Rectal smooth muscle tissue (tissue), 1 donor: ENCODE measurements around the gene ROBO1.
"Not testable (repeated sequence)": the region's sequence is repeated elsewhere in the genome, so short reads cannot be mapped to it uniquely, and the experiment has no call there.

Source experiments
- H3K27ac ChIP-seq: one replicate; pipeline ENCODE4 v1.7.0; 2013; ENCODE audit warnings: low read depth, low read length, inconsistent platforms
- H3K27me3 ChIP-seq: one replicate; pipeline ENCODE4 v1.7.0; 2013; ENCODE audit warnings: low read length; ENCODE audit not compliant: control insufficient read depth, insufficient read depth
- H3K36me3 ChIP-seq: one replicate; pipeline ENCODE4 v1.7.0; 2013; ENCODE audit warnings: low read length; ENCODE audit not compliant: control insufficient read depth, insufficient read depth
- H3K4me1 ChIP-seq: one replicate; pipeline ENCODE4 v1.7.0; 2013; ENCODE audit warnings: low read length; ENCODE audit not compliant: control insufficient read depth, insufficient read depth
- H3K4me3 ChIP-seq: one replicate; pipeline ENCODE4 v1.7.0; 2013; ENCODE audit warnings: low read length
- H3K9ac ChIP-seq: one replicate; pipeline ENCODE4 v1.7.0; 2013; ENCODE audit warnings: low read length

The ROBO1 gene

DNA sequence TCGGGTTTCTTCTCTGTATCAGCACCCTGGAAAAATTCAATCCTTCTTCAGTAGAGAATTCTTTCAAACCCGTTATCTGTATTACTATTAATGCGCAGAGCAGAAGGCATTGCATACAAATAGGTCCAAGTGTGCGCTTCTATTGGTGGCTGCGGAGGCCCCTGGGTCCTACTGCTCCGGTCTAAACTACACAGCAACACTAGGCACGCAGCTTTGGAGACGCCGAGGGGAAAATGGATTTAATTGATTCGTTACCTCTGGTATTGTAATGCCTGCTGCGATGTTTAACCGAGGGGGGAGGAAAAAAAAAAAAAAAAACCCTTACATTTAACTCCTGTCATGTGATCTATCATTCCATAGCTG is at the start of gene ROBO1:
Gene ROBO1 (minus strand): TSS at position 94 of the 363 bp plus-strand sequence.
- no peaks in the 10 kb centered on the region for H3K4me1 ChIP-seq
- peaks cover 4% of the 10 kb centered on the region for H3K27me3 ChIP-seq
- H3K9ac ChIP-seq: no peak within 1 kb of the TSS
- H3K36me3 ChIP-seq: no peaks in the 10 kb centered on the region
- peak within 1 kb of the TSS; percentile 26 for H3K4me3 ChIP-seq
- H3K27ac ChIP-seq: no peak within 1 kb of the TSS

DNA sequence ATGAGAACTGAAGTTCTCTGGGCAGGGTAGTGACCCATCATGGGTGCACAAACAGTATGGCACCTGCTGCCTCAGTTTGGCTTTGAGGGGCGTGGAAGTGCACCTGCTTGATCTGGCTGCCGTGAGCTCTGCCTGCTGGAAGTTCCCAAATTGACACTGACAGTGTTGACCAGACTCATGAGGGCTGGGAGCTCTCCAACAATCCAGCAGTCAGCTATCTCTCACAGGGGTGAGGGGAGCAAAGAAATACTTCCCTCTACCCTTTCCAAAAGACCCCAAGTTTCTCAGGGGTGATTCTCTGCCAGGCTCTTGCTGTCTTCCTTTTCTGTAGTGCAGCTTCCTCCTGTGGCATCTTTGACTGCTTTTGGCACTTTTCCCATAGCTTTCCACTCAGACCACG is 49.4 kb upstream of the ROBO1 start:
- H3K4me1 ChIP-seq: no peaks in the 10 kb centered on the region

DNA sequence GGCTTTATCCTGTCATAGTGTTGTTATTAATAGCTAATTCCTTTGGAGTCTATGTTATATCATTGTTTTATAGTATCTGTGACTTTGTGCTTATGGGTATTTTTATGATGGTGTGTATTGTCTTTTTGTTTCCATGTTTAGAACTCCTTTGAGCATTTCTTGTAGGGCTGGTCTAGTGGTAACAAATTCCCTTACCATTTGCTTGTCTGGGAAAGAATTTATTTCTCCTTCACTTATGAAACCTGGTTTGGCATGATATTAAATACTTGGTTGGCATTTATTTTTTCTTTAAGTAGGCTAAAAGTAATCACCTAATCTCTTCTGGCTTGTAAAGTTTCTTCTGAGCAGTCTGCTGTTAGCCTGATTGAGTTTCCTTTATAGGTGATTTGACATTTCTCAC is 47.7 kb upstream of the ROBO1 start:
- H3K4me1 ChIP-seq: no peaks in the 10 kb centered on the region
- H3K9ac ChIP-seq: no peak overlapping the region
- H3K27me3 ChIP-seq: no peaks in the 10 kb centered on the region
- H3K27ac ChIP-seq: no peak overlapping the region
- H3K4me3 ChIP-seq: no peak overlapping the region
- H3K36me3 ChIP-seq: no peaks in the 10 kb centered on the region

More for the DNA sequence above, 49.4 kb upstream of the ROBO1 start:
- no peak overlapping the region for H3K9ac ChIP-seq
- H3K36me3 ChIP-seq: no peaks in the 10 kb centered on the region
- H3K27ac ChIP-seq: no peak overlapping the region
- no peaks in the 10 kb centered on the region for H3K27me3 ChIP-seq
- no peak overlapping the region for H3K4me3 ChIP-seq

DNA sequence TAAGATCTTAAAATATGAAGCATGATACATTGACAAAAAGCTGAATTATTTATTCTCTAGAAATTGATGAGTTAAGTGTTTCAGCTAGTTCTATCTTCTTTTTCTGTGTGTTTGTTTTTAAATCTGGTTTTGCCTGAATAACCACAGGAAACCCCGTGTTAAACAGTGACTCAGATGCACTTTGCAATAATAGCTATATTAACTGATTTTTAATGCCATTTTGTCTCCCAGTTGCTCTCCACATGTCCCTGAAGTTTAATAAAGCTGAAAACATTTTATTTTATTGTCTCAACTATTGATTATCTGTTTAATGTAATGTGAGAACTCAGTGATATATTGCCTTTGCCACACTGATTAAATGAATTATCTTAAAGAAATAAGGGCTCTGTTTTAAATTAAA is 42.8 kb upstream of the ROBO1 start:
- Histone ChIP-seq H3K4me1 (no peaks in the 10 kb centered on the region), H3K27me3 (no peaks in the 10 kb centered on the region), H3K36me3 (no peaks in the 10 kb centered on the region), H3K9ac (no peak overlapping the region), H3K4me3 (no peak overlapping the region), H3K27ac (no peak overlapping the region)

DNA sequence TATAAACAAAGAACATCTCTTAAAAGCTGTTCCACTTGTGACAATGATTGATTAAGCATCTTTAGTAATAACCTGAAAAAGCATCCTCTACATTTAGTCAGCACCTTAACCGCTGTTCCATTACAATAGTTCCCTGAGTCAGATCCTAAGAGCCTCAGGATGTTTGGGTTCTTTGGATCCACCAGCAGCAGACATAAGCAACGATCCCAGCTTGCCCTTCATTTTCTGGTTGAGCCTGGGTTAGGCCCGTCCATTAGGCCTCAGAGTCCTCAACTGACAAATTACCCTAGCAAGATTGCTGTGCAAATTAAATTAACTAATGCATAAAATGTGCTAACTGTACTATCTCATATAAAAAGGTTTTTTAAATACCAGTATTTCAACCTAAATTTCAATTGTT is 42.3 kb upstream of the ROBO1 start:
- H3K9ac ChIP-seq: no peak overlapping the region
- H3K4me1 ChIP-seq: no peaks in the 10 kb centered on the region
- H3K4me3 ChIP-seq: no peak overlapping the region
- H3K36me3 ChIP-seq: no peaks in the 10 kb centered on the region
- H3K27me3 ChIP-seq: no peaks in the 10 kb centered on the region
- H3K27ac ChIP-seq: no peak overlapping the region

DNA sequence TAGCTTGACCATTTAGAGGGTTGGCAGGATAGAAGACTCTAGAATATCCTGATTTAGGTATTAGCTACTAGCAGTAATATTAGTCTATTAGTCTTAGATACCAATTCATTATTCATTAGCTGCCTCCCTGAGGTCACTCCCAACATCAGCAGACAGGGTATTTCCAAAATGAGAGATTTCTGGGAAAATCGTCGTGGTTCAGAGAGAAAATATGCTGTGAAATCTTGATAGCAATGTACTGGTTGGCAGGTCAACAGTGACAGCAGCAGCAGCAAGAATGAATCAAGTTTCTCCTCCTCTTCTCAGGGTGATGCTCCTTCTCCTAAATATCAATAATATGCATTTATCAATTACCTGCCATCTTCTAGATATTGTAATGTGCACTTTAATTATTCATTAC is 41.3 kb upstream of the ROBO1 start:
- Histone ChIP-seq H3K9ac (no peak overlapping the region), H3K4me1 (no peaks in the 10 kb centered on the region), H3K27me3 (no peaks in the 10 kb centered on the region), H3K36me3 (no peaks in the 10 kb centered on the region), H3K27ac (no peak overlapping the region), H3K4me3 (no peak overlapping the region)

DNA sequence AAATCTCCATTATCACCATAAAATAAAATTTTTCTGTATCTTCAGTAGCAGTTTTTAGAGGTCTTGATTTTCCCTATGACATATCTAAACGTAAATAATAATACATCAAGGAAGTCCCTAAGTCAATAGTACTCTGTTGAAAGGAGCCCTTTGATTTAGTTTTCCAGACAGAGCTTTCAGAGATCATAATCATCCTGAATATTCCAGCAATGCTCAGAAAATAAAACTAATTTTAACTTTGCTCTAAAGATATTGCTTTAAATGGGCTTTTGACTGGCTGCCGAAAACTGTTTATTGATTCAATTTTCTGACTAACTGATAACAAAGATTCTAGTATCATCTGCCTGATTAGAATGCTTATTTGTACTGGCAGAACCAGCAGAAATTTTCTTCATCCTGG is 40.7 kb upstream of the ROBO1 start:
- Histone ChIP-seq H3K4me3 (no peak overlapping the region), H3K4me1 (no peaks in the 10 kb centered on the region), H3K9ac (no peak overlapping the region), H3K27ac (no peak overlapping the region), H3K27me3 (no peaks in the 10 kb centered on the region), H3K36me3 (no peaks in the 10 kb centered on the region)

DNA sequence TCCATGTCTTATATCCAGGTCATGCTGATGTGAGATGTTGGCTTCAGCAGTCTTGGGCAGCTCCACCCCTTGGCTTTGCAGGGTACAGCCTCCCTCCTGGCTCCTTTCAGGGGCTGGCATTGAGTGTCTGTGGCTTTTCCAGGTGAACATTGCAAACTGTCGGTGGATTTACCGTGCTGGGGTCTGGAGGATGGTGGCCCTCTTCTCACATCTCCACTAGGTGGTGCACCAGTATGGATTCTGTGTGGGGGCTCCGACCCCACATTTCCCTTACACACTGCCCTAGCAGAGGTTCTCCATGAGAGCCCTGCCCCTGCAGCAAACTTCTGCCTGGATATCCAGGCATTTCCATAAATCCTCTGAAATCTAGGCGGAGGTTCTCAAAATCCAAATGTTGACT is 22.4 kb upstream of the ROBO1 start:
- H3K4me3 ChIP-seq, H3K9ac ChIP-seq, H3K27me3 ChIP-seq, H3K27ac ChIP-seq, H3K36me3 ChIP-seq, H3K4me1 ChIP-seq: not testable (repeated sequence)

DNA sequence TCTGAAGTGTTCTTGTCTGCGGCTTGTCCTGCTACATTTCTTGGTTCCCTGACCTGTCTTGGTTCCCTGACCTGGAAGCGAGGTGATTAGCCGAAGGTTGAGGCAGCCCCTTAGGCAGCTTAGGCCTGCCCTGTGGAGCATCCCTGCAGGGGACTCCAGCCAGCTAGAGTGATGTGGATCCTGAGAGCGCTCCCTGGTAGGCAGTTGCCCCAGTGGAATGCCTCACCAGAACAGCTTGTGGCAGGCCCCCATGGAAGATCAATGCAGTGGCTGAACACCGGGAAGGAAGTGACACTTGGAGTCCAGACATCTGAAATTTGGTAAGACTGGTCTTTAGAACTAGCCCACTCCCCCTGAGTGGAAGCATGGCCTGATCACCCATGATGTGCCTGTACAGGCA is 5.5 kb upstream of the ROBO1 start:
- no peaks in the 10 kb centered on the region for H3K36me3 ChIP-seq
- H3K27ac ChIP-seq: no peak overlapping the region
- H3K9ac ChIP-seq: no peak overlapping the region
- H3K4me3 ChIP-seq: no peak overlapping the region
- no peaks in the 10 kb centered on the region for H3K4me1 ChIP-seq
- H3K27me3 ChIP-seq: no peaks in the 10 kb centered on the region

DNA sequence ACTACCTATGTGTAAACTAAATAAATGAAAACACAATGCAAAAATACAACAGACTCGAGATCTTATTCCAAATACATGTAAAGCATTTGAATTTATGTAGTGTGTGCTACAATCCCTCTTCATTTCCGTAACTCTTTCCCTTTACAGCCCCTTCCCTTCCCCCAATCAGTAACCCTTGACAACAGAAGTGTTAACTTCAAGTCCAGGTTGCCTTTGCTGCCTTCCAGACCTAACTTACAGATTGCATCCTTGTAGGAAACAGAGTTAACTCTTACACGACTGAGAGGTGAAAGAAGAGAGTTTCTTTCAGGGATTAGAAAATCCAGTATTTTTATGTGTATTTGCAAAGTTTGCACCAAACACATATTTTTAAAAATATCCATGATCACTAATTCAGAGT is 1.4 kb upstream of the ROBO1 start:
- Histone ChIP-seq H3K4me1 (no peaks in the 10 kb centered on the region), H3K9ac (no peak overlapping the region), H3K36me3 (no peaks in the 10 kb centered on the region), H3K27me3 (peaks cover 4% of the 10 kb centered on the region), H3K4me3 (no peak overlapping the region), H3K27ac (no peak overlapping the region)

DNA sequence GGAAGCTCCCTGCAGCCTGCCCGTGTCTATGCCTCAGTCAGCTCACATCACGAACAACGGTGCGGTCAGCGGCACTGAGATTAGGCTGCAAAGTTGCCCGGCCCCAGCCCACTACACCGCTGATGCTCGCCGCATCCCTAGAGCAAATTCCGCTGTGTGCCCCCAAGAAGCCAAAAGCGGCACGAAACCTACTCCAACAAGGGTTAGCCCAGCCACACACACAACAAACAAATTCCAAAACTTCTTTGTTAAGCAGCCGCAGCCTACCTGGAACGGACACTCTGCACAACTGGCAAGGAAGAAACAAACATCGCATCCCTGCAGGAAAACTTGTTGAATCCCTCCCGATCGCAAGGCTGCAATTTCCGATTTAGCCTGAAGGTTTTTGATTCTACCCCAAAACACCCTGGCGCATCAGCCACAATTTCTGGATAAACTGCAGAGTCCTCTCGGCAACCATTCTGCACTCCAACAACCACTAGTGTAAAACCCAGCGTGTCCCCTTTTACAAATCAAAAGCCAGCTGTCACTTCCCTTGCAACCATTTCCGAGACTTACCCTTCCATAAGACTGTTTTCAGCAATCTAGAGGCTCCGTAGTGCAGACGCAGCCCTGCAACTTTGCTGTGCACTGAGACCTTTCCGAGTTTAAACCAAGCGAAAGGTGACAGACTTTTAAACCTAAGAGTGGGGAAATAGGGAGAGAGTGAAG is 449 bp downstream of the ROBO1 start:
- Histone ChIP-seq H3K9ac (no peak overlapping the region), H3K27ac (no peak overlapping the region), H3K4me3 (peak overlapping the region; percentile 26), H3K27me3 (peaks cover 4% of the 10 kb centered on the region), H3K4me1 (no peaks in the 10 kb centered on the region), H3K36me3 (no peaks in the 10 kb centered on the region)

DNA sequence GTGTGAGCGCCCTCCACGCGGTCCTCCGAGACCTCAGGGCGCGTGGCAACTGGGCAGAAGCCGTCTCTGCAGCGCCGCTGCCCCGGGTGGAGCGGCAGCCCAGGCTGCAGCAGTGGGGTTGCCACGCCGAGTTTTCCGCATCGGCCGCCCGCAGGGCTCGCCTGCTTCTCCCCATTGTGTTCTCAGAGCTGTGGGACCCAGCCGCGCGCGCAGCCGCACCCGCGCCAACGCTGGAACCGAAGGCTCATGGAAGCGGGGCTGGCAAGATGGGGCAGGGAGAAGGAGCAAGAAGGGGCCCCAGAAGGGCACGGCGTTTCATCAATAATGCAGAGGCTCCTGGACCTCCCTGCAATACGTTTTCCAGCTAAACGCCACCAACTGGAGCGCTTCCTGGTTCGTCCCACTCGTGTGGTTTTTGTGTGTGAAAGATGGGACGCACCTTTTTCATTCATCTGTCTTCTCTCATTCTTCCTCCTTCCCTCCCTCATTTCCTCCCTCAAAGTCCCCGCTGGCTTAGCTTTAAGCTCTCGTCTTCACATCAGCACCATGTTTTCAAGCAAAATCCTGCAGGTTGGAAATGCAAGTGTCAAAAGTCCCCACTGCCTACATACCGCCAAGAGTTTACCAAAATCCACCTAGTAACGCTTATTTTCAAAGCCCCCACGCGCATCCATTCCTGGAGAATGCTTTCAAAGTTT is 1.2 kb downstream of the ROBO1 start:
- Histone ChIP-seq H3K27ac (no peak overlapping the region), H3K4me3 (peak overlapping the region; percentile 26), H3K36me3 (no peaks in the 10 kb centered on the region), H3K27me3 (peaks cover 4% of the 10 kb centered on the region), H3K4me1 (no peaks in the 10 kb centered on the region), H3K9ac (no peak overlapping the region)

DNA sequence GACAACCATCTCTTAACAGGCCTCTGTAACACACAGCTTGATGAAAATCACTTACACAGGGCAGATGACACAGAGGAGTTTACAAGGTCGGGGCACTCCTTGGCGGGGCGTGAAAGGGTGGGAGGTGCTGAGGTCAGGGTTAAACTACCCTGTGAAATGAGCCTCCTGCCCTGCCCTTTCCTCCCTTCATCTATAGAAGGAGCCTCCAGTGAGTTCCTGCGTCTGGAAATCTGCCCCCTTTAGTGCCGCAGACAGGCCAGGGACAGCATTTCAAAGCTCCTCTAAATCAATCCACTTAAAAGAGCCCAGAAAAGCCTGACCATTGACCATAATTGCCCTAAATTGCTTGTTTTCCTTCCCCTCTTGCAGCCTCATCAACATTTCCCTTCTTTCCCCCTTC is 1.9 kb downstream of the ROBO1 start:
- H3K36me3 ChIP-seq: no peaks in the 10 kb centered on the region
- no peaks in the 10 kb centered on the region for H3K4me1 ChIP-seq
- H3K4me3 ChIP-seq: no peak overlapping the region
- peaks cover 4% of the 10 kb centered on the region for H3K27me3 ChIP-seq
- H3K9ac ChIP-seq: no peak overlapping the region
- H3K27ac ChIP-seq: no peak overlapping the region
